Islet precursor cell (in vitro differentiated cells): ENCODE data around the gene XBP1.
"Not testable (repeated sequence)": the region's sequence is repeated elsewhere in the genome, so short reads cannot be mapped to it uniquely, and the experiment has no call there.

Experiments
- DNase-seq: peaks from one replicate; pipeline ENCODE4 v3.0.0-alpha.2; 2018

The XBP1 gene

DNA sequence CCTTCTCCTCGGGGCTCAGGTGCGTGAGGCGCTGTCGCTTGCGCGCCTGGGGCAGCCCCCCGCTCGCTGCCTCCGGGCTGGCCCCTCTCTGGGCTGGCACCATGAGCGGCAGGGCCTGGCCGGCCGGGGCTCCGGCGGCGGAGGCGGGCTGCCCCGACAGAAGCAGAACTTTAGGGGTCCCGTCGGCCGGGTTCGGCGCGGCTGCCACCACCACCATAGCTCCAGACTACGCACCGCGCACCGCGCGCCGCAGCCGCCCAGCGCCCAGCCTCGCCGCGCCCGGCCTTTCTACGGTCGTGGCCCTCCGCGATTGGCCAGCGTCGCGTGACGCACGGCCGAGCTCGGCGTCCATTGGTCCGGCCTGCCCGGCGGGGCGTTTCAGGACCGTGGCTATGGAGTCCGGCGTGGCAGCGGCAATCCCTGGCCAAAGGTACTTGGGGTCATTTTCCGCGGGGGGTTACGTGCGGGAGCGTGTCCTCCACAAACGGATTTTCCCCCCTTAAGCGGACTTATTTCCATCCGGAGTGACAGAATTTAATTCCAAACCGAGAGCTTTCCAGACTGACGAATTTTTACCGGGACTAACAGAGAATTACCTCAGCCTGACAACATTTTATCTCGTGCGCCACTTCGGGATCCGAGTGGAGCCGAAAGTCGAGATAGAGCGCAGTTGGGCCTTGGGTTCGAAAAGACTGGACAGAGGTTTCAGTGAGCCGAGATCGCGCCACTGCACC, at the start of gene XBP1:
Gene XBP1, minus strand, starts transcription at position 262 of the 734 bp plus-strand sequence.
- DNase-seq: peak; percentile 96

GRCh38 chr22:28846994-28847393, 46.6 kb upstream of the XBP1 start:
- no peak for DNase-seq

DNA sequence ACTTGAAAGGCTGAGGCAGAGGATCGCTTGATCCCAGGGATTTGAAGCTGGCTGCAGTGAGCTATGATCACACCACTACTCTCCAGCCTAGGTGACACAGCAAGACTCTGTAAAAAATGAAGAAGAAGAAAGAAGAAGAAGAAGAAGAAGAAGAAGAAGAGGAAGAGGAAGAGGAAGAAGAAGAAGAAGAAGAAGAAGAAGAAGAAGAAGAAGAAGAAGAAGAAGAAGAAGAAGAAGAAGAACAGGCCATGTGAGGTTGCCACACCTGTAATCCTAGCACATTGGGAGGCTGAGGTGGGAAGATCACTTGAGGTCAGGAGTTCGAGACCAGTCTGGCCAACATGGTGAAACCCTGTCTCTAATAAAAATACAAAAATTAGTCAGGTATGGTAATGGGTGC, 43.9 kb upstream of the XBP1 start:
- DNase-seq: not testable (repeated sequence)

- no peak for DNase-seq
These were observed 43.3 kb upstream of the XBP1 start for GRCh38 chr22:28843633-28844032.

GRCh38 chr22:28841111-28841510, 40.7 kb upstream of the XBP1 start:
- DNase-seq: no peak

DNA sequence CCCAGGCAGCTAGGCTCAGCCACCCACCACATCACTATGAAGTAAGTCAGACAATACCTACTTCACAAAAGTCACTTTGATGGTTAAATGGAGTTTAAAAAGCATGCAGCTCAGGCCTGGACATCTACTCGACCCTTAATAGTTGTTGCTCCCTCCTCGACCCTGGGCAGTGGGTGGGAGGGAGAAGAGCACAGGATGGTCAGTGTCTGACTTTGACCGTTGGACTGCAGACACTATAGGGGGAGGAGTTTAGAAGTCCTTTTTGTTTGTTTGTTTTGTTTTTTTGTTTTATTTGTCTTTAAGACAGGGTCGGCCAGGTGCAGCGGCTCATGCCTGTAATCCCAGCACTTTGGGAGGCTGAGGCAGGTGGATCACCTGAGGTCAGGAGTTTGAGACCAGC, 38.6 kb upstream of the XBP1 start:
- DNase-seq: no peak

GRCh38 chr22:28837640-28838039, 37.3 kb upstream of the XBP1 start:
- DNase-seq: no peak

DNA sequence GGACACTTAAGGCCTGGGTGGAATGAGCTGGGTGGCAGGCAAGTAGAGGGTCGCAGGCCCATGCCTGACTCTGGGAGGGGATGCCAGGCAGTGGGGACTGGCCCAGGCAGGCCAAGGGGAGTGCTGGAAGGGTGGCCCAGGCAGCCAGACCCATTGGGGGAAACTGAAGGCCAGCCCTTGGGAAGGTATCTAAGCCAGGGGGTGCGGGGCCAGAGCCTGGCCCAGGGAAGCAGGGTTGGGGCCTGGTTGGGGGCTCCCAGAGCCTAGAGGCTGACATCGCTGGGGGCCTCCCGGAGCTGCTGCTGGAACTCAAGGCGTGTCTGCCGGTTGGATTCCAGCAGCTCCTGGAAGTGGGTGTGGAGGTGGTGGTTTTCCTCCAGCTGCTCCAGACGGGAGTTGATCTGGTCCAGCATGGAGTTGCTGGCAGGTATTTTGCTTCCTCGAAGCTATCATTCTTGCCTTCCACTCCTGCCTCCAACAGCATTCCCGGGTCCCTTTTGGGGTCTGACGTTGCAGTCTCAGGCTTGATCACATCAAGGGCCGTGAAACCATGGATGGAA, 35.3 kb upstream of the XBP1 start:
- no peak for DNase-seq

DNA sequence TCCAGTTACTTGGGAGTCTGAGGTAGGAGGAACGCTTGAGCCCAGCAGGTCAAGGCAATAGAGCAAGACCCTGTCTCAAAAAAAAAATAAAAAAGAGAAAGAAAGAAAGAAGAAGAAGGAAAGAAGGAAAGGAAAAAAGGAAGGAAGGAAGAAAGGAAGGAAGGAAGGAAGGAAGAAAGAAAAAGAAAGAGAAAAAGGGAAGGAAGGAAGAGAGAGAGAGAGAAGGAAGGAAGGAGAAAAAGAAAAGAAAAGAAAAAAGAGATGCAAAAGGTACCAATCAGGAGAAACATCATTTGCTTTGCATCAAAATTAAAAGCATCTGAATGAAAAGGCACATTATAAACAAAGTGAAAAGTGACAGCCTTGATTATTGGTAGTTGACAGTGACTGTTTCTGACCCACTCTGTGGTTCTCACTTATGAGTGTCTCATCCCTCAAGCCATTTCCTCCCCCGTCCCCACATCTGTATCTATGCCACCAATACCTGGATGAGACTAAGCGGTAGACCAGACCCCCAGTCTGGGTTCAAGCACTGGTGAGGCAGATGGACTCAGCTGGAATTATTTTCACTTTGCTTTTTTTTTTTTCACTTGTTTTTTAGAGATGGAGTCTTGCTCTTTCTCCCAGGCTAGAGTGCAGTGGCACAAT, 33.0 kb upstream of the XBP1 start:
- no peak for DNase-seq

GRCh38 chr22:28832731-28833130, 32.4 kb upstream of the XBP1 start:
- DNase-seq: no peak

- DNase-seq: no peak
These were observed 31.0 kb upstream of the XBP1 start for GRCh38 chr22:28831140-28832072.

- DNase-seq: no peak
These were observed 30.1 kb upstream of the XBP1 start for GRCh38 chr22:28830441-28830840.

DNA sequence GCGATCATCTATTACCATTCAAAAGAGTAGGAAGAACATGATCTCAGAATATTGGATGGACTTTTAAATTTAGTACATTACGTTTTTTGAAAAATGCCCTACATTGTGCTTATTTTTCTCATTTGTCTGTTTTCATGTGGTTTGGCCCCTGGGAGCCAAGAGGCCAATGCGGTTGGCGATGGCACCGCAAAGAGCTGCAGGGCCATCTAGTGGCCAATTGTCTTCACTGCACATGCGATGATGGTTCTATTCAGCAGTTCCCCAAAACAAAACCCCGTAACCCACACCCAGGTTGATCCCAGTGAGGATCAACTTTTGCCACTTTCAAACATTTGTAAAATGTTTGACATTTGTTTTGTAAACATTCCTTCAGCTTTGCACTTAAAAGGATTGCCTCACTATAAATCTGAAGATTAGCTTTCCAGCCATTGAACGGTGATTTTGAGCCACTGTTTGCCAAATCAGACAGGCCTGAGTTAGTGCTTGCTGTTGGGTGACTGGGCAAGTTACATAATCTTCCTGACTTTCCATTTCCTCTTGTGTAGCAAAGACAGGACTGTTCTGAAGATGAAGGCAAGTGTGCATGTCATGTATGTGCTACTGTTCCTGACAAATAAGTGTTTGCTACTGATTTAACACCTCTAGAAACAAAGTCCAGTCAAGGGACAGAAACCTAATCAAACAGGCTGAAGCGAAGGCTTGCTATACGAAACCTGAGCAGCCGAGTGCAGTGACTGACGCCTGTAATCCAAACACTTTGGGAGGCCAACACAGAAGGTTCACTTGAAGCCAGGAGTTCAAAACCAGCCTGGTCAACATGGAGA, 29.2 kb upstream of the XBP1 start:
- DNase-seq: peak; percentile 76

DNA sequence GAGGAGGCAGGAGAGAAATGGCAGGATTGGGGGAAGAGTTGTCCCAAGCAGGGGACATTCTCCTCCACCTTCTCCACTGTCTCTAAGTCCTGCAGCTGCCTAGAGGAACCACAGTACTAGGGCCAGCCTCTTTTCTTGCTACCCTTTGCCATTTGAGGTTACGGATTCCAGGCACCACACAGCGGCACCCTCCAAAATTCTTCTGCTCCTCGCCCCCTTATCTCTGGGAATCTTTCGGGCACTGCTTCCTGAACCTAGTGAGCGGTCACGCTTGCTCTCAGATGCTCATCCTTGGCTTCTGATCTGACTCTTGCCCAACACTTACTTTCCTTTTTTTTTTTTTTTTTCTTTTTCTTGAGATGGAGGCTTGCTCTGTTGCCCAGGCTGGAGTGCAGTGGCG, 26.6 kb upstream of the XBP1 start:
- no peak for DNase-seq

GRCh38 chr22:28826430-28826829, 26.1 kb upstream of the XBP1 start:
- DNase-seq: not testable (repeated sequence)

- DNase-seq: not testable (repeated sequence)
These were observed 24.1 kb upstream of the XBP1 start for GRCh38 chr22:28824455-28824854.

- DNase-seq: no peak
These were observed 22.7 kb upstream of the XBP1 start for GRCh38 chr22:28822930-28823551.

- no peak for DNase-seq
These were observed 21.1 kb upstream of the XBP1 start for GRCh38 chr22:28821452-28821851.

DNA sequence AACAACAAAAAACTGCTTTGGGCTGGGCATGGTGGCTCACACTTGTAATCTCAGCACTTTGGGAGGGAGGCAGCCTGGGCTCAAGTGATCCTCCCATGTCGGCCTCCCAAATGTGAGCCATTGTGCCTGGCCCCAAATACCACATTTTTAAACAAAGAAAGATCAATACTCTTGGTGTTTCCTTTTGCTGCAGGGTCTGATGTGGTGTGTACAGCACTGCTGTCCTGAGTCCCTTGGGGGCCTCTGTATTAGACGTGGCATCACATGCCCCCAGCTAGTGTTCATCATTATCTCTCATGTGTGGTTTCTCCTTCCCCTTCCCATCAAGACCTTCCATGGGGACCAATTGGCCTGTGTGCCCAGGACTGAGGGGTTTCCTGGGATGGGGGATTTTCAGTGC, 20.5 kb upstream of the XBP1 start:
- DNase-seq: no peak

- no peak for DNase-seq
These were observed 19.1 kb upstream of the XBP1 start for GRCh38 chr22:28819253-28820096.
